Measurements from ENCODE around the gene ZFHX3. TPM values are rescaled to one million over a fixed set of nuclear protein-coding genes. Genes with fewer than 3 reads are reported as not detected.

Gene ZFHX3
- total and polyA plus RNA-seq, 2 donors (not counting 3 experiments of a cell fraction or from before 2014, with no cell fraction given), result 3.7 to 18.8 TPM

- Histone ChIP-seq H3K27ac (ENCODE audit: insufficient read depth, low read depth, low read length) (no peak overlapping the region), H3K36me3 (ENCODE audit: control insufficient read depth in 2 of 2, extremely low read depth in 1 of 2, insufficient read depth in 2 of 2, low read length in 2 of 2) (peaks cover 2 to 11% of the 10 kb centered on the region in 2 experiments), H3K9me3 (replicated peaks; ENCODE audit: control insufficient read depth, insufficient read depth, low read length) (no peaks in the 10 kb centered on the region), H3K4me1 (ENCODE audit: control insufficient read depth, extremely low read depth, insufficient read depth, low read length) (peaks cover 7% of the 10 kb centered on the region), H2AFZ (ENCODE audit: low read depth, low read length) (no peak overlapping the region), H3K79me2 (ENCODE audit: control insufficient read depth, insufficient read depth, low read length) (no peaks in the 10 kb centered on the region), H3K9me1 (replicated peaks; ENCODE audit: control insufficient read depth, extremely low read depth, insufficient read depth, low read length) (no peaks in the 10 kb centered on the region), H3K27me3 (ENCODE audit: control insufficient read depth in 2 of 2, insufficient read depth in 2 of 2, low read length in 2 of 2) (no peaks in the 10 kb centered on the region), H3K4me2 (ENCODE audit: insufficient read depth, low read length) (no peak overlapping the region), H3K4me3 (replicated peaks in 1 of 3; ENCODE audit: insufficient read depth in 1 of 3, low read depth in 1 of 3, low read length in 3 of 3) (no peak overlapping the region), H3K9ac (replicated peaks; ENCODE audit: extremely low read depth, insufficient read depth, low read length) (no peak overlapping the region), H4K20me1 (replicated peaks; ENCODE audit: control insufficient read depth, extremely low read depth, insufficient read depth, low read length) (no peaks in the 10 kb centered on the region)
- DNase-seq (ENCODE audit: low read depth, low spot score), result no peak
- dilution Hi-C loops (cut with MboI; ENCODE audit: extremely low pct_ligation_motif_present, low sequenced_read_pairs), result no loop called here
- no peak for FAIRE-seq
- CTCF ChIA-PET, result interaction anchor here (1.7 kb wide), 1 partner anchor 43 kb away, joined by 6 read pairs; no protein-coding TSS in a partner anchor
- BruUV-seq (replicated peaks), result no TSS peak
- intact Hi-C loops (cut with micrococcal nuclease), result loop anchor here (5.0 to 10.0 kb wide), 2 partner anchors 257 to 545 kb away; no protein-coding TSS in a partner anchor
- POLR2A ChIA-PET, result no interaction called here
- TF ChIP-seq MYC (IDR thresholded peaks at IDR 0.05; ENCODE audit: low read depth, low read length) (no peak), POLR2AphosphoS5 (IDR thresholded peaks at IDR 0.05; ENCODE audit: insufficient read depth, low read depth, low read length) (no peak), GATA2 (IDR thresholded peaks at IDR 0.05; ENCODE audit: insufficient read depth, insufficient read length, low read depth, low read length) (no peak), JUN (IDR thresholded peaks at IDR 0.05; ENCODE audit: borderline replicate concordance, insufficient read depth, insufficient read length, low read depth) (no peak), EZH2 (IDR thresholded peaks at IDR 0.05; ENCODE audit: borderline replicate concordance, low read depth, low read length, severe bottlenecking) (no peak), FOS (IDR thresholded peaks at IDR 0.05; ENCODE audit: borderline replicate concordance, insufficient read depth, low read length) (no peak), POLR2A (IDR thresholded peaks at IDR 0.05; ENCODE audit: low read depth, low read length) (no peak)
- TF ChIP-seq, protein P1, sequence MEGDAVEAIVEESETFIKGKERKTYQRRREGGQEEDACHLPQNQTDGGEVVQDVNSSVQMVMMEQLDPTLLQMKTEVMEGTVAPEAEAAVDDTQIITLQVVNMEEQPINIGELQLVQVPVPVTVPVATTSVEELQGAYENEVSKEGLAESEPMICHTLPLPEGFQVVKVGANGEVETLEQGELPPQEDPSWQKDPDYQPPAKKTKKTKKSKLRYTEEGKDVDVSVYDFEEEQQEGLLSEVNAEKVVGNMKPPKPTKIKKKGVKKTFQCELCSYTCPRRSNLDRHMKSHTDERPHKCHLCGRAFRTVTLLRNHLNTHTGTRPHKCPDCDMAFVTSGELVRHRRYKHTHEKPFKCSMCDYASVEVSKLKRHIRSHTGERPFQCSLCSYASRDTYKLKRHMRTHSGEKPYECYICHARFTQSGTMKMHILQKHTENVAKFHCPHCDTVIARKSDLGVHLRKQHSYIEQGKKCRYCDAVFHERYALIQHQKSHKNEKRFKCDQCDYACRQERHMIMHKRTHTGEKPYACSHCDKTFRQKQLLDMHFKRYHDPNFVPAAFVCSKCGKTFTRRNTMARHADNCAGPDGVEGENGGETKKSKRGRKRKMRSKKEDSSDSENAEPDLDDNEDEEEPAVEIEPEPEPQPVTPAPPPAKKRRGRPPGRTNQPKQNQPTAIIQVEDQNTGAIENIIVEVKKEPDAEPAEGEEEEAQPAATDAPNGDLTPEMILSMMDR (IDR thresholded peaks at IDR 0.05; ENCODE audit: extremely low read depth in 1 of 2, insufficient read depth in 1 of 2, low read depth in 1 of 2, low read length in 2 of 2), result no peak
- TF ChIP-seq, protein P2, sequence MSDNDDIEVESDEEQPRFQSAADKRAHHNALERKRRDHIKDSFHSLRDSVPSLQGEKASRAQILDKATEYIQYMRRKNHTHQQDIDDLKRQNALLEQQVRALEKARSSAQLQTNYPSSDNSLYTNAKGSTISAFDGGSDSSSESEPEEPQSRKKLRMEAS (IDR thresholded peaks at IDR 0.05; ENCODE audit: insufficient read depth, insufficient read length), result no peak
Measured at GRCh38 chr16:72789465-72789864, 258.5 kb downstream of the ZFHX3 start.

Measured in endothelial cell of umbilical vein (primary cell).